H1 (cell line): ENCODE results near the gene POLR3GL. TPM values are rescaled to one million over a fixed set of nuclear protein-coding genes. Genes with fewer than 3 reads are reported as not detected.

Experiments
- JUN ChIP-seq: IDR thresholded peaks from 2 replicates; pipeline ENCODE4 v1.6.1; 2011; ENCODE audit warnings: low read depth, mild to moderate bottlenecking, improper control_type of control experiment, low read length
- POLR2A ChIP-seq, 2 experiments: IDR thresholded peaks; 1 replicate in 1 of 2; 2 replicates in 1 of 2; pipeline ENCODE4 v1.6.1; 2011; ENCODE audit warnings: low read depth in 2 of 2, low read length in 2 of 2, mild to moderate bottlenecking in 2 of 2; ENCODE audit errors: control extremely low read depth in 1 of 2
- RNF2 ChIP-seq: fragments of 200-900, 300-1000 bp; sonication (generic); IDR thresholded peaks from 2 replicates; pipeline ENCODE4 v1.7.1; 2016; ENCODE audit warnings: borderline replicate concordance, low read depth, mild to moderate bottlenecking, antibody characterized with exemption, low read length; ENCODE audit not compliant: poor library complexity, severe bottlenecking; ENCODE audit errors: missing control alignments
- SIX5 ChIP-seq: IDR thresholded peaks from 2 replicates; pipeline ENCODE4 v1.6.1; 2011; ENCODE audit warnings: mild to moderate bottlenecking, low read depth, low read length
- SP1 ChIP-seq: IDR thresholded peaks from 2 replicates; pipeline ENCODE4 v1.6.1; 2011; ENCODE audit warnings: low read depth, low read length
- polyA plus RNA-seq, 7 experiments: library from polyadenylated mRNA; depleted of rRNA in 3 of 7; stranded (reverse) in 5 of 7; unstranded in 2 of 7; fragments of >200 nt in 5 of 7; fragments of 200-250 nt in 2 of 7; gene quantifications; 1 replicate in 5 of 7; 2 replicates in 1 of 7; 4 replicates in 1 of 7; pipeline versions ENCODE4 v1.2.1 to v1.2.3, GENCODE V29; 2011 to 2013; ENCODE audit warnings: missing spikeins in 2 of 7, mixed read lengths in 2 of 7
- total RNA-seq: library from RNA; stranded (reverse); fragmentation: NEBNext Ultra II Directional; extraction: Animal tissue kit (Norgen Biotek cat#: 25700); gene quantifications from 2 replicates; pipeline ENCODE4 v1.2.1, GENCODE V29; 2021

Gene POLR3GL
- total and polyA plus RNA-seq, 2 of the 8 experiments (the other 6 are each of a cell fraction or from before 2014, with no cell fraction given), result 3.1 to 3.9 TPM

- TF ChIP-seq SIX5, result no peak
- TF ChIP-seq SP1, result no peak
- TF ChIP-seq JUN, result no peak
- no peak for TF ChIP-seq POLR2A (IDR thresholded peaks at IDR 0.05; ENCODE audit: control extremely low read depth in 1 of 2, low read depth in 2 of 2, low read length in 2 of 2)
- no peak for TF ChIP-seq RNF2
Observed at GRCh38 chr1:145942871-145943270, 21.6 kb upstream of the POLR3GL start (continued).
